ENCODE results near the gene PROZ.

PROZ gene

GRCh38 chr13:113123226-113124201, 34.9 kb upstream of the PROZ start:
- no peak overlapping the region for H3K27ac ChIP-seq
- H3K4me1 ChIP-seq (ENCODE audit: control insufficient read depth in 1 of 2, insufficient read depth in 1 of 2, low read depth in 1 of 2, low read length in 1 of 2) = no peaks in the 10 kb centered on the region
- no peaks in the 10 kb centered on the region for H3K36me3 ChIP-seq
- no peak for TF ChIP-seq CTCF (IDR thresholded peaks at IDR 0.05)
- H3K4me3 ChIP-seq (ENCODE audit: low read depth in 1 of 2, low read length in 1 of 2) = no peak overlapping the region
- H3K27me3 ChIP-seq = peaks cover 22% of the 10 kb centered on the region
- no peaks in the 10 kb centered on the region for H3K9me3 ChIP-seq

GRCh38 chr13:113124211-113124970, 34.1 kb upstream of the PROZ start:
- Histone ChIP-seq H3K4me3 (ENCODE audit: low read depth in 1 of 2, low read length in 1 of 2) (no peak overlapping the region), H3K27ac (no peak overlapping the region), H3K9me3 (no peaks in the 10 kb centered on the region), H3K27me3 (peaks cover 31% of the 10 kb centered on the region), H3K36me3 (no peaks in the 10 kb centered on the region), H3K4me1 (ENCODE audit: control insufficient read depth in 1 of 2, insufficient read depth in 1 of 2, low read depth in 1 of 2, low read length in 1 of 2) (no peaks in the 10 kb centered on the region)
- TF ChIP-seq CTCF (IDR thresholded peaks at IDR 0.05) = no peak

- no peak for TF ChIP-seq CTCF (IDR thresholded peaks at IDR 0.05)
- Histone ChIP-seq H3K36me3 (no peaks in the 10 kb centered on the region), H3K27ac (no peak overlapping the region), H3K27me3 (peaks cover 44% of the 10 kb centered on the region), H3K9me3 (no peaks in the 10 kb centered on the region), H3K4me1 (ENCODE audit: control insufficient read depth in 1 of 2, insufficient read depth in 1 of 2, low read depth in 1 of 2, low read length in 1 of 2) (no peaks in the 10 kb centered on the region), H3K4me3 (ENCODE audit: low read depth in 1 of 2, low read length in 1 of 2) (no peak overlapping the region)
Observed at GRCh38 chr13:113125506-113126264, 32.8 kb upstream of the PROZ start.

GRCh38 chr13:113126265-113127150, 31.9 kb upstream of the PROZ start:
- H3K27ac ChIP-seq = no peak overlapping the region
- peaks cover 52% of the 10 kb centered on the region for H3K27me3 ChIP-seq
- TF ChIP-seq CTCF (IDR thresholded peaks at IDR 0.05) = no peak
- H3K4me3 ChIP-seq (ENCODE audit: low read depth in 1 of 2, low read length in 1 of 2) = no peak overlapping the region
- no peaks in the 10 kb centered on the region for H3K36me3 ChIP-seq
- H3K4me1 ChIP-seq (ENCODE audit: control insufficient read depth in 1 of 2, insufficient read depth in 1 of 2, low read depth in 1 of 2, low read length in 1 of 2) = no peaks in the 10 kb centered on the region
- no peaks in the 10 kb centered on the region for H3K9me3 ChIP-seq

Measured in neutrophil (primary cell).